HepG2 (cell line): ENCODE measurements around the gene RANBP17. TPM values are rescaled to one million over a fixed set of nuclear protein-coding genes. Genes with fewer than 3 reads are reported as not detected.

Experiments used
- ATAC-seq: fragments of 200-7000 bp; cut with Tn5 transposase; 3 replicates; pipeline ENCODE4 v1.9.1; 2020; ENCODE audit warnings: mild to moderate bottlenecking, moderate library complexity
- BruUV-seq: library from RNA; stranded (reverse); fragments of 400-500 nt; replicated peaks from 2 replicates; lab custom pipeline; 2021; lab: Mats Ljungman, UMichigan
- CTCF ChIA-PET: fragments of 300-600 bp; formaldehyde crosslinking; extraction: SDS; loops from one replicate; lab custom pipeline; 2021; ENCODE audit warnings: low total read pairs, inconsistent platforms, low intra/inter-chr PET ratio; lab: Yijun Ruan, JAX
- POLR2A ChIA-PET: fragments of 350-600 bp; sonication (Branson Sonifier 250); formaldehyde crosslinking; loops from one replicate; lab custom pipeline; 2020; ENCODE audit warnings: antibody characterized with exemption, inconsistent platforms; lab: Yijun Ruan, JAX
- DNase-seq: peaks from one replicate; pipeline ENCODE4 v3.0.0-alpha.2; 2015; ENCODE audit warnings: low spot score
- FAIRE-seq: peaks from 3 replicates; lab custom pipeline; 2011; peaks lifted over from hg19 to GRCh38; lab: Jason Lieb, UNC
- H2AFZ ChIP-seq: one replicate; pipeline ENCODE4 v1.6.1; 2011; ENCODE audit warnings: low read length, inconsistent platforms
- H3K27ac ChIP-seq: fragments of 300-600 bp; 3 replicates; pipeline ENCODE4 v1.8.0; 2011; ENCODE audit warnings: mixed run types, mild to moderate bottlenecking, mixed read lengths, low read length, inconsistent platforms; ENCODE audit not compliant: insufficient read depth; ENCODE audit errors: extremely low read length
- H3K27me3 ChIP-seq, 2 experiments: fragments of 200-600 bp in 1 of 2; 2 replicates in 1 of 2; 3 replicates in 1 of 2; pipeline versions ENCODE4 v1.6.0 to v1.8.0; 2011; ENCODE audit warnings: low read length in 2 of 2, mild to moderate bottlenecking in 2 of 2, moderate library complexity in 2 of 2, inconsistent platforms in 1 of 2; ENCODE audit not compliant: insufficient read depth in 2 of 2, control insufficient read depth in 1 of 2
- H3K36me3 ChIP-seq, 2 experiments: fragments of 200-600 bp in 1 of 2; replicated peaks in 1 of 2; 2 replicates in 1 of 2; 3 replicates in 1 of 2; pipeline versions ENCODE4 v1.5.1 to v1.8.0; 2011; ENCODE audit warnings: low read length in 2 of 2, inconsistent platforms in 1 of 2; ENCODE audit not compliant: insufficient read depth in 2 of 2, control insufficient read depth in 1 of 2
- H3K4me1 ChIP-seq: 2 replicates; pipeline ENCODE4 v1.5.1; 2012; ENCODE audit warnings: low read length, inconsistent platforms; ENCODE audit not compliant: insufficient read depth
- H3K4me2 ChIP-seq: 2 replicates; pipeline ENCODE4 v1.6.0; 2011; ENCODE audit warnings: low read depth, low read length, inconsistent platforms
- H3K4me3 ChIP-seq, 3 experiments: fragments of 200-600 bp in 1 of 3; sonication (generic), shearing (Covaris generic) in 1 of 3; replicated peaks in 1 of 3; 2 replicates each; pipeline ENCODE4 v1.5.1; 2011 to 2016; ENCODE audit warnings: low read length in 3 of 3, inconsistent platforms in 2 of 3, low read depth in 2 of 3, mild to moderate bottlenecking in 2 of 3, control low read depth in 1 of 3, mixed read lengths in 1 of 3; ENCODE audit not compliant: insufficient read depth in 1 of 3
- H3K79me2 ChIP-seq: one replicate; pipeline ENCODE4 v1.6.1; 2011; ENCODE audit warnings: low read length, inconsistent platforms; ENCODE audit not compliant: insufficient read depth
- H3K9ac ChIP-seq: 2 replicates; pipeline ENCODE4 v1.6.0; 2011; ENCODE audit warnings: mild to moderate bottlenecking, low read depth, low read length, inconsistent platforms; ENCODE audit not compliant: insufficient read depth
- H3K9me3 ChIP-seq: 2 replicates; pipeline ENCODE4 v1.5.1; 2012; ENCODE audit warnings: mild to moderate bottlenecking, low read length
- H4K20me1 ChIP-seq: 2 replicates; pipeline ENCODE4 v1.6.0; 2011; ENCODE audit warnings: inconsistent platforms, mild to moderate bottlenecking, low read length, moderate library complexity; ENCODE audit not compliant: insufficient read depth
- ATF4 ChIP-seq, 2 experiments: fragments of 450-650 bp in 1 of 2; sonication (generic) in 1 of 2; formaldehyde crosslinking; IDR thresholded peaks; 2 replicates each; pipeline versions ENCODE4 v1.5.0 to v1.8.0; 2020 to 2022; ENCODE audit warnings: mild to moderate bottlenecking in 1 of 2, missing genetic modification reagents in 1 of 2
- BHLHE40 ChIP-seq: IDR thresholded peaks from 2 replicates; pipeline ENCODE4 v1.6.1; 2011; ENCODE audit warnings: low read length, improper control_type of control experiment
- CTCF ChIP-seq: sonication (generic); formaldehyde crosslinking; IDR thresholded peaks from 2 replicates; pipeline ENCODE4 v1.5.0; 2020; ENCODE audit warnings: mild to moderate bottlenecking, missing genetic modification reagents, moderate library complexity
- HES4 ChIP-seq: sonication (generic); formaldehyde crosslinking; IDR thresholded peaks from 2 replicates; pipeline ENCODE4 v1.9.0; 2021; ENCODE audit warnings: mild to moderate bottlenecking, missing genetic modification reagents, borderline replicate concordance
- ZNF205 ChIP-seq: IDR thresholded peaks from 2 replicates; pipeline ENCODE4 v1.6.1; 2018; ENCODE audit warnings: missing biosample characterization, missing genetic modification reagents
- WGBS: methylation state at CpG from one replicate; pipeline ENCODE4 v1.1.6; 2017; ENCODE audit warnings: low lambda C conversion rate; 5-methylcytosine and 5-hydroxymethylcytosine counted together
- in situ Hi-C: cut with HindIII; loops from 2 replicates; pipeline ENCODE4 v1.10.0; 2017; ENCODE audit warnings: low pct_unique_long_range_greater_than_20kb; ENCODE audit not compliant: extremely low pct_ligation_motif_present
- intact Hi-C: fragments of 100-400 bp; cut with micrococcal nuclease; formaldehyde crosslinking; loops from one replicate; pipeline ENCODE4 v1.10.0; 2022; ENCODE audit not compliant: unreplicated experiment
- polyA plus RNA-seq, 8 experiments: library from polyadenylated mRNA; depleted of rRNA in 3 of 8; stranded (reverse) in 7 of 8; unstranded in 1 of 8; fragments of >200 nt; fragmentation: Illumina TruSeq in 4 of 8; extraction: Trizol in 4 of 8; gene quantifications; 2 replicates each; pipeline versions ENCODE4 v1.2.1 to v1.2.3, GENCODE V29; 2011 to 2016; ENCODE audit warnings: low read depth in 4 of 8, missing spikeins in 1 of 8, mixed read lengths in 1 of 8; ENCODE audit not compliant: insufficient read depth in 1 of 8
- total RNA-seq, 5 experiments: library from RNA; depleted of rRNA; stranded (reverse); fragments of >200 nt; fragmentation: Illumina TruSeq; extraction: Trizol; gene quantifications; 2 replicates each; pipeline ENCODE4 v1.2.3, GENCODE V29; 2016; ENCODE audit warnings: low read depth in 1 of 5
- TF ChIP-seq, protein P1 (sequence below): sonication (generic); formaldehyde crosslinking; IDR thresholded peaks from 2 replicates; pipeline ENCODE4 v1.5.1; 2020; ENCODE audit warnings: mild to moderate bottlenecking, moderate library complexity, missing genetic modification reagents

RANBP17 gene
- total and polyA plus RNA-seq, 2 of the 13 experiments (the other 11 are each of a cell fraction or from before 2014, with no cell fraction given) = not detected

DNA sequence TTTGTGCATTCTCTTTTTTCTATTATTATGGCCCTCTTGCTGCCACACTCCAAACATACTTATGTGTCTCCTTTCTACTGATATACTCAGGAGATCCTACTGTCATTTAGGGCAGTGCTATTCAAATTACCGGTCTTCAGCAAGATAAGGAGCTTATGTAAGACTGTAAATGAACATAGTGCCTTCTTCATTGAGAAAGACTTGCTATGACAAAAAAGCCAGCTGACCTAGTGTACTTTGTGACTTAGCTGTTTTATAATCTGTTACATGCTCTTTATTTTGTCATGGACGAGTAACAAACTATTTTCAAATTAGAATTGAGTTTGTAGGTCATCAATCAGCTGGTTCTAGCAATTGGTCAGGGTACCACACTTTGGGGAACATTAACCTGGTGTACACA, 32.8 kb downstream of the RANBP17 start (continued):
- TF ChIP-seq ZNF205 (CRISPR knock-in tag) = no peak
- no peak for TF ChIP-seq BHLHE40

DNA sequence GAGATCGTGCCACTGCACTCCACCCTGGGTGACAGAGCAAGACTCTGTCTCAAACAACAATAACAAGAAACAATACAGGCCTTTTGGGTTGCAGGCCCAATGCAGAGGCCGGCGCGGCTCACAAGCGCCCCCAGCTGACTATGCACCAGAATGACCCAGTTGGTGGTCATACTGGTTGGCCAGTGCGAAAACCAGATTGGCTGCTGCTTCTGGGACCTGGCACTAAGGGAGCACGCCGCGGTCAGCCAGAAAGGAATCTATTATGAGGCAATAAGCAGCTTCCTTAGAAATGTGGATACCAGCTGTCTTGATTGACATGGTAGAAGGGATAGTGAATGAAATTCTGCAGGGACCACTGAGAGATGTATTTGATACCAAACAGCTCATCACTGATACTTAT, 35.0 kb downstream of the RANBP17 start:
- Histone ChIP-seq H3K4me2 (no peak overlapping the region), H3K9me3 (no peaks in the 10 kb centered on the region), H3K79me2 (no peaks in the 10 kb centered on the region), H2AFZ (no peak overlapping the region)
- POLR2A ChIA-PET = no interaction called here
- no peak for DNase-seq
- TF ChIP-seq, protein P1, sequence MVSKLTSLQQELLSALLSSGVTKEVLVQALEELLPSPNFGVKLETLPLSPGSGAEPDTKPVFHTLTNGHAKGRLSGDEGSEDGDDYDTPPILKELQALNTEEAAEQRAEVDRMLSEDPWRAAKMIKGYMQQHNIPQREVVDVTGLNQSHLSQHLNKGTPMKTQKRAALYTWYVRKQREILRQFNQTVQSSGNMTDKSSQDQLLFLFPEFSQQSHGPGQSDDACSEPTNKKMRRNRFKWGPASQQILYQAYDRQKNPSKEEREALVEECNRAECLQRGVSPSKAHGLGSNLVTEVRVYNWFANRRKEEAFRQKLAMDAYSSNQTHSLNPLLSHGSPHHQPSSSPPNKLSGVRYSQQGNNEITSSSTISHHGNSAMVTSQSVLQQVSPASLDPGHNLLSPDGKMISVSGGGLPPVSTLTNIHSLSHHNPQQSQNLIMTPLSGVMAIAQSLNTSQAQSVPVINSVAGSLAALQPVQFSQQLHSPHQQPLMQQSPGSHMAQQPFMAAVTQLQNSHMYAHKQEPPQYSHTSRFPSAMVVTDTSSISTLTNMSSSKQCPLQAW (CRISPR knock-in tag) = no peak
- TF ChIP-seq CTCF (CRISPR knock-in tag) (peak; percentile 54), HES4 (no peak), ATF4 (CRISPR knock-in tag; IDR thresholded peaks at IDR 0.05) (no peak)
- TF ChIP-seq, all 625 proteins: peak for 1
- ATAC-seq (no peak; the same call in 2 of the 3 replicates), FAIRE-seq (no peak)
- BruUV-seq = no TSS peak
- Histone ChIP-seq H3K4me1 (no peaks in the 10 kb centered on the region), H4K20me1 (no peaks in the 10 kb centered on the region), H3K36me3 (no peaks in the 10 kb centered on the region), H3K27ac (no peak overlapping the region), H3K9ac (no peak overlapping the region), H3K4me3 (no peak overlapping the region), H3K27me3 (no peaks in the 10 kb centered on the region)
- in situ Hi-C loops = no loop called here
- intact Hi-C loops = no loop called here
- CTCF ChIA-PET = no interaction called here
- WGBS = 55% methylated on average over 5 of the region's 9 CpGs
